Fibroblast of skin of back (primary cell): ENCODE data around the gene SLC26A1.
"Not testable (repeated sequence)": the region's sequence is repeated elsewhere in the genome, so short reads cannot be mapped to it uniquely, and the experiment has no call there.

Experiments
- DNase-seq: peaks from one replicate; pipeline ENCODE4 v3.0.0-alpha.2; 2013

Gene SLC26A1

GRCh38 chr4:952881-953573 is 40.2 kb downstream of the SLC26A1 start:
- DNase-seq, result no peak

- no peak for DNase-seq
Observed at GRCh38 chr4:951594-952468, 41.4 kb downstream of the SLC26A1 start.

- DNase-seq, result no peak
Observed at GRCh38 chr4:951186-951585, 42.0 kb downstream of the SLC26A1 start.

- no peak for DNase-seq
Observed at GRCh38 chr4:950136-951020, 42.8 kb downstream of the SLC26A1 start.

- DNase-seq, result no peak
Observed at GRCh38 chr4:949656-950055, 43.5 kb downstream of the SLC26A1 start.

GRCh38 chr4:948936-949300 is 44.3 kb downstream of the SLC26A1 start:
- DNase-seq, result no peak

GRCh38 chr4:948101-948935 is 44.9 kb downstream of the SLC26A1 start:
- DNase-seq, result no peak

- DNase-seq, result no peak
Observed at GRCh38 chr4:947491-947971, 45.7 kb downstream of the SLC26A1 start.

GRCh38 chr4:946517-947471 is 46.4 kb downstream of the SLC26A1 start:
- DNase-seq, result no peak

GRCh38 chr4:946103-946450 is 47.1 kb downstream of the SLC26A1 start:
- no peak for DNase-seq

GRCh38 chr4:945274-946102 is 47.7 kb downstream of the SLC26A1 start:
- DNase-seq, result no peak

- not testable (repeated sequence) for DNase-seq
Observed at GRCh38 chr4:939508-939907, 53.7 kb downstream of the SLC26A1 start.
